ENCODE measurements around the gene EPHA3.

The EPHA3 gene

DNA sequence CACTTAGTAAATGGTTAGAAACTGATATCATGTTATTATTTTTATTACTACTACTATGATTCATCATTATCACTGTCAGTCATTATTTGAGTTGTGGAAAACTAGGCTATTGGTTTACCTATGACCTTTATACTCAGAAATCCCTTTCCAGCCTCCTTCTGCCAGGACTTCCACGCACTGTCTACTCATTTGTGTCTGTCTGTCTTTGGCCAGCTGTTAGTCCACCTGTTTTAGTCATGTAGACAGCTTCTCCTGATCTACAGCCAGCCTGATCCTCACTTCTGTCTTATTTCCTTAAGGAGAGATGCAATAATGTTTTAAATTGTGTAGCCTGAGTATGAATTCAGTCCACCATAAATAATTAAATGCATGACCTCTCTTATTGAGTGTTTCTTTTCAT is 162.8 kb downstream of the EPHA3 start:
- no peak overlapping the region for H3K4me3 ChIP-seq (ENCODE audit: insufficient read depth, low read depth, low read length, poor library complexity, severe bottlenecking)
- H3K27me3 ChIP-seq (replicated peaks; ENCODE audit: control insufficient read depth, insufficient read depth, low read length, poor library complexity, severe bottlenecking), result no peaks in the 10 kb centered on the region
- H3K9me3 ChIP-seq (ENCODE audit: control insufficient read depth, low read length), result no peaks in the 10 kb centered on the region
- no peaks in the 10 kb centered on the region for H3K36me3 ChIP-seq (ENCODE audit: control insufficient read depth, insufficient read depth, low read length)
- H3K27ac ChIP-seq (ENCODE audit: insufficient read depth, low read length, poor library complexity, severe bottlenecking), result no peak overlapping the region
- H3K4me1 ChIP-seq (ENCODE audit: control insufficient read depth, insufficient read depth, low read length, poor library complexity, severe bottlenecking), result no peaks in the 10 kb centered on the region
- DNase-seq, result no peak

GRCh38 chr3:89275001-89275400 is 167.6 kb downstream of the EPHA3 start:
- H3K27ac ChIP-seq (ENCODE audit: insufficient read depth, low read length, poor library complexity, severe bottlenecking), result no peak overlapping the region
- H3K36me3 ChIP-seq (ENCODE audit: control insufficient read depth, insufficient read depth, low read length), result no peaks in the 10 kb centered on the region
- no peak for DNase-seq
- H3K4me1 ChIP-seq (ENCODE audit: control insufficient read depth, insufficient read depth, low read length, poor library complexity, severe bottlenecking), result no peaks in the 10 kb centered on the region
- H3K27me3 ChIP-seq (replicated peaks; ENCODE audit: control insufficient read depth, insufficient read depth, low read length, poor library complexity, severe bottlenecking), result no peaks in the 10 kb centered on the region
- no peaks in the 10 kb centered on the region for H3K9me3 ChIP-seq (ENCODE audit: control insufficient read depth, low read length)
- H3K4me3 ChIP-seq (ENCODE audit: insufficient read depth, low read depth, low read length, poor library complexity, severe bottlenecking), result no peak overlapping the region

DNA sequence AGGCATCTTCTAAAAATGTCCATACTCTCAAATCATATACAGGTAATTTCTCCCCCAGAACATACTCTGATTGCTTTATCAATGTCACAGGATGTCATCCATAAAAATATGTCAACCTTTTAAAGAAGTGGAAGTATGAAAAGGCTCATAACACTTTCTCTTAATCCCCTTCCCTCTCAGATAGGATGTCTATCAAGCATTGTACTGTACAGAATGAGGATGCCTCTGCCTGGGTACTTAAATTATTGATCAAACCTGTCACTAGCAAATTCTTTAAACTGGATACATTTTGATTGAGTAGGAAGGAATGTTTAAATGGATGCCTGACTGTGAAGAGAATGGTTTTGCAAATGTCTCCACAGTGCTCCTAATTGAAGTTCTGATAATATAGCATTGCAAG is 168.7 kb downstream of the EPHA3 start:
- no peaks in the 10 kb centered on the region for H3K36me3 ChIP-seq (ENCODE audit: control insufficient read depth, insufficient read depth, low read length)
- no peaks in the 10 kb centered on the region for H3K4me1 ChIP-seq (ENCODE audit: control insufficient read depth, insufficient read depth, low read length, poor library complexity, severe bottlenecking)
- no peaks in the 10 kb centered on the region for H3K27me3 ChIP-seq (replicated peaks; ENCODE audit: control insufficient read depth, insufficient read depth, low read length, poor library complexity, severe bottlenecking)
- no peak for DNase-seq
- H3K27ac ChIP-seq (ENCODE audit: insufficient read depth, low read length, poor library complexity, severe bottlenecking), result no peak overlapping the region
- no peak overlapping the region for H3K4me3 ChIP-seq (ENCODE audit: insufficient read depth, low read depth, low read length, poor library complexity, severe bottlenecking)
- no peaks in the 10 kb centered on the region for H3K9me3 ChIP-seq (ENCODE audit: control insufficient read depth, low read length)

GRCh38 chr3:89278302-89279025 is 171.0 kb downstream of the EPHA3 start:
- Histone ChIP-seq H3K4me3 (ENCODE audit: insufficient read depth, low read depth, low read length, poor library complexity, severe bottlenecking) (no peak overlapping the region), H3K4me1 (ENCODE audit: control insufficient read depth, insufficient read depth, low read length, poor library complexity, severe bottlenecking) (no peaks in the 10 kb centered on the region), H3K9me3 (ENCODE audit: control insufficient read depth, low read length) (no peaks in the 10 kb centered on the region), H3K27me3 (replicated peaks; ENCODE audit: control insufficient read depth, insufficient read depth, low read length, poor library complexity, severe bottlenecking) (no peaks in the 10 kb centered on the region), H3K27ac (ENCODE audit: insufficient read depth, low read length, poor library complexity, severe bottlenecking) (no peak overlapping the region), H3K36me3 (ENCODE audit: control insufficient read depth, insufficient read depth, low read length) (no peaks in the 10 kb centered on the region)
- no peak for DNase-seq

GRCh38 chr3:89280301-89280700 is 172.9 kb downstream of the EPHA3 start:
- H3K27me3 ChIP-seq (replicated peaks; ENCODE audit: control insufficient read depth, insufficient read depth, low read length, poor library complexity, severe bottlenecking), result no peaks in the 10 kb centered on the region
- no peak for DNase-seq
- H3K9me3 ChIP-seq (ENCODE audit: control insufficient read depth, low read length), result no peaks in the 10 kb centered on the region
- no peak overlapping the region for H3K27ac ChIP-seq (ENCODE audit: insufficient read depth, low read length, poor library complexity, severe bottlenecking)
- no peak overlapping the region for H3K4me3 ChIP-seq (ENCODE audit: insufficient read depth, low read depth, low read length, poor library complexity, severe bottlenecking)
- H3K36me3 ChIP-seq (ENCODE audit: control insufficient read depth, insufficient read depth, low read length), result no peaks in the 10 kb centered on the region
- no peaks in the 10 kb centered on the region for H3K4me1 ChIP-seq (ENCODE audit: control insufficient read depth, insufficient read depth, low read length, poor library complexity, severe bottlenecking)

DNA sequence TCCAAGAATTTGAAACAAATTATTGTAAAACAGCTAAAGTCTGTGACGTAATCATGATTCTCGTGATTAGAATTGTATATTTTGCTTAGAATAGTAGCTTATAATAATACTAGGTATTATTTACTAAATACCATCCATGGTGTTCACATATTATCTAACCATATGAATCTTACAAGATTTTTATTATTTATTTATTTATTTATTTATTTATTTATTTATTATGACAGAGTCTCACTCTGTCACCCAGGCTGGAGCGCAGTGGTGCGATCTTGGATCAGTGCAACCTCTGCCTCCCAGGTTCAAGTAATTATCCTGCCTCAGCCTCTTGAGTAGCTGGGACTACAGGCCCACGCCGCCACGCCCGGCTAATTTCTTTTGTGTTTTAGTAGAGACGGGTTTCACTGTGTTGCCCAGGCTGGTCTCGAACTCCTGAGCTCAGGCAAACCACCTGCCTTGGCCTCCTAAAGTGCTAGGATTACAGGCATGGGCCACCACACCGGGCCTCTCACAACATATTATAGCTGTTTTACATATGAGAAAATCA is 173.5 kb downstream of the EPHA3 start:
- no peak for DNase-seq
- Histone ChIP-seq H3K27ac (ENCODE audit: insufficient read depth, low read length, poor library complexity, severe bottlenecking) (no peak overlapping the region), H3K4me3 (ENCODE audit: insufficient read depth, low read depth, low read length, poor library complexity, severe bottlenecking) (no peak overlapping the region), H3K9me3 (ENCODE audit: control insufficient read depth, low read length) (no peaks in the 10 kb centered on the region), H3K27me3 (replicated peaks; ENCODE audit: control insufficient read depth, insufficient read depth, low read length, poor library complexity, severe bottlenecking) (no peaks in the 10 kb centered on the region), H3K4me1 (ENCODE audit: control insufficient read depth, insufficient read depth, low read length, poor library complexity, severe bottlenecking) (no peaks in the 10 kb centered on the region), H3K36me3 (ENCODE audit: control insufficient read depth, insufficient read depth, low read length) (no peaks in the 10 kb centered on the region)

- Histone ChIP-seq H3K9me3 (ENCODE audit: control insufficient read depth, low read length) (no peaks in the 10 kb centered on the region), H3K27me3 (replicated peaks; ENCODE audit: control insufficient read depth, insufficient read depth, low read length, poor library complexity, severe bottlenecking) (no peaks in the 10 kb centered on the region), H3K36me3 (ENCODE audit: control insufficient read depth, insufficient read depth, low read length) (no peaks in the 10 kb centered on the region), H3K4me3 (ENCODE audit: insufficient read depth, low read depth, low read length, poor library complexity, severe bottlenecking) (no peak overlapping the region), H3K27ac (ENCODE audit: insufficient read depth, low read length, poor library complexity, severe bottlenecking) (no peak overlapping the region), H3K4me1 (ENCODE audit: control insufficient read depth, insufficient read depth, low read length, poor library complexity, severe bottlenecking) (no peaks in the 10 kb centered on the region)
- no peak for DNase-seq
Measured at GRCh38 chr3:89287902-89288508, 180.6 kb downstream of the EPHA3 start.

GRCh38 chr3:89289574-89290190 is 182.3 kb downstream of the EPHA3 start:
- H3K27me3 ChIP-seq (replicated peaks; ENCODE audit: control insufficient read depth, insufficient read depth, low read length, poor library complexity, severe bottlenecking), result no peaks in the 10 kb centered on the region
- no peaks in the 10 kb centered on the region for H3K9me3 ChIP-seq (ENCODE audit: control insufficient read depth, low read length)
- H3K27ac ChIP-seq (ENCODE audit: insufficient read depth, low read length, poor library complexity, severe bottlenecking), result no peak overlapping the region
- no peaks in the 10 kb centered on the region for H3K4me1 ChIP-seq (ENCODE audit: control insufficient read depth, insufficient read depth, low read length, poor library complexity, severe bottlenecking)
- no peak for DNase-seq
- no peak overlapping the region for H3K4me3 ChIP-seq (ENCODE audit: insufficient read depth, low read depth, low read length, poor library complexity, severe bottlenecking)
- H3K36me3 ChIP-seq (ENCODE audit: control insufficient read depth, insufficient read depth, low read length), result no peaks in the 10 kb centered on the region

DNA sequence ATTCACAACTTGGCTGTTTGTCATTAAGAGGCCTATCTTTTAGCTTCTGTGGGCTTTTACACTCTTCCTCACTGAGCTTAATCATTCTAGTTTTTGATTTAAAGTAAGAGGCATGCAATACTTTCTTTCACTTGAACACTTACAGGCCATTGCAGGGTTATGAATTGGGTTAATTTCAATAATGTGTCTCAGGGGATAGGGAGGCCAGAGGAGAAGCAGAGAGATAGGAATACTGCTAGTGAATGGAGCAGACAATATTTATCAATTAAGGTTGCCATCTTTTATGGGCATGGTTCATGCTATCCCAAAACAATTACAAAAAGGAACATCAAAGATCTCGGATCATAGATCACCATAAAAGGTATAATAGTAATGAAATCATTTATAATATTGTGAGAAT is 189.8 kb downstream of the EPHA3 start:
- H3K9me3 ChIP-seq (ENCODE audit: control insufficient read depth, low read length), result no peaks in the 10 kb centered on the region
- no peaks in the 10 kb centered on the region for H3K36me3 ChIP-seq (ENCODE audit: control insufficient read depth, insufficient read depth, low read length)
- H3K27ac ChIP-seq (ENCODE audit: insufficient read depth, low read length, poor library complexity, severe bottlenecking), result no peak overlapping the region
- H3K4me1 ChIP-seq (ENCODE audit: control insufficient read depth, insufficient read depth, low read length, poor library complexity, severe bottlenecking), result no peaks in the 10 kb centered on the region
- no peak overlapping the region for H3K4me3 ChIP-seq (ENCODE audit: insufficient read depth, low read depth, low read length, poor library complexity, severe bottlenecking)
- no peak for DNase-seq
- no peaks in the 10 kb centered on the region for H3K27me3 ChIP-seq (replicated peaks; ENCODE audit: control insufficient read depth, insufficient read depth, low read length, poor library complexity, severe bottlenecking)

DNA sequence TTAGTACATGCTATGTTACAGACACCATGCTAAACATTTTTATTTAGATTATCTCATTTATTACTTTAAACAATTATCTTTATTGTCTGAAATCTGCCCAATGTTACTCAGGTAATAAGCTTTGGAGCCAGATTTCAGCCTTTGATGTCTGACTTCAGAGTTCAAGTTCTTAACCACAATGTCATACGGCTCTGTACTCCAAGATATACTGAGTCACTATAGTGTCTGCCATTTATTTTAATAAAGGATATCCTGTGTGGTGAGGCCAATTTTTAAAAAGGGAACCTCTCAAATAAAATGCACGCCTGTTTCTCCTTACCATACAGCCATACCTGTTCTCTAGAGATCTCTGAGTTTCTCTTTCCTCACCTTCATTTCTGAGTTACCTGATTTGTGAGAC is 193.1 kb downstream of the EPHA3 start:
- Histone ChIP-seq H3K9me3 (ENCODE audit: control insufficient read depth, low read length) (no peaks in the 10 kb centered on the region), H3K36me3 (ENCODE audit: control insufficient read depth, insufficient read depth, low read length) (no peaks in the 10 kb centered on the region), H3K27me3 (replicated peaks; ENCODE audit: control insufficient read depth, insufficient read depth, low read length, poor library complexity, severe bottlenecking) (no peaks in the 10 kb centered on the region), H3K4me3 (ENCODE audit: insufficient read depth, low read depth, low read length, poor library complexity, severe bottlenecking) (no peak overlapping the region), H3K4me1 (ENCODE audit: control insufficient read depth, insufficient read depth, low read length, poor library complexity, severe bottlenecking) (no peaks in the 10 kb centered on the region), H3K27ac (ENCODE audit: insufficient read depth, low read length, poor library complexity, severe bottlenecking) (no peak overlapping the region)
- DNase-seq, result no peak

Data from effector memory CD4-positive, alpha-beta T cell (primary cell).